GM12878 (cell line): ENCODE measurements around the gene RAD51B. TPM values are rescaled to one million over a fixed set of nuclear protein-coding genes. Genes with fewer than 3 reads are reported as not detected.

Experiments
- ATAC-seq: fragments of 200-7000 bp; cut with Tn5 transposase; 3 replicates; pipeline ENCODE4 v1.9.1; 2020; ENCODE audit warnings: mild to moderate bottlenecking, moderate library complexity
- BruUV-seq: library from RNA; stranded (reverse); fragments of 400-500 nt; replicated peaks from 2 replicates; lab custom pipeline; 2021; lab: Mats Ljungman, UMichigan
- CTCF ChIA-PET: fragments of 300-600 bp; sonication (Branson Sonifier 250); formaldehyde crosslinking; extraction: SDS; loops from one replicate; lab custom pipeline; 2021; ENCODE audit warnings: inconsistent platforms; lab: Yijun Ruan, JAX
- POLR2A ChIA-PET: fragments of 350-600 bp; formaldehyde crosslinking; extraction: SDS; loops from one replicate; lab custom pipeline; 2021; ENCODE audit warnings: inconsistent platforms; lab: Charles Lee
- RAD21 ChIA-PET: fragments of 300-600 bp; sonication (Branson Sonifier 250); formaldehyde crosslinking; loops from one replicate; lab custom pipeline; 2023; ENCODE audit warnings: antibody characterized with exemption; ENCODE audit not compliant: unreplicated experiment; lab: Charles Lee
- SMC1A ChIA-PET: fragments of 300-600 bp; sonication (Branson Sonifier 250); formaldehyde crosslinking; loops from one replicate; lab custom pipeline; 2023; ENCODE audit not compliant: unreplicated experiment, uncharacterized antibody; lab: Charles Lee
- DNase-seq: peaks from one replicate; pipeline ENCODE4 v3.0.0-alpha.2; 2011; ENCODE audit warnings: low read depth, low spot score
- FAIRE-seq: peaks from 3 replicates; lab custom pipeline; 2011; peaks lifted over from hg19 to GRCh38; lab: Jason Lieb, UNC
- H2AFZ ChIP-seq: 2 replicates; pipeline ENCODE4 v1.6.0; 2011; ENCODE audit warnings: low read depth, low read length, control low read depth; ENCODE audit not compliant: control insufficient read depth
- H3K27ac ChIP-seq: 2 replicates; pipeline ENCODE4 v1.5.1; 2011; ENCODE audit warnings: control low read depth; ENCODE audit not compliant: control insufficient read depth, insufficient read depth
- H3K27me3 ChIP-seq, 2 experiments: replicated peaks in 1 of 2; 2 replicates each; pipeline versions ENCODE4 v1.6.0 to v1.6.1; 2011; ENCODE audit warnings: low read length in 1 of 2; ENCODE audit not compliant: control insufficient read depth in 2 of 2, insufficient read depth in 2 of 2
- H3K36me3 ChIP-seq, 2 experiments: 2 replicates each; pipeline ENCODE4 v1.5.1; 2011; ENCODE audit warnings: low read length in 1 of 2; ENCODE audit not compliant: control insufficient read depth in 2 of 2, insufficient read depth in 2 of 2
- H3K4me1 ChIP-seq: 2 replicates; pipeline ENCODE4 v1.6.1; 2011; ENCODE audit warnings: mild to moderate bottlenecking, low read length, moderate library complexity, mixed read lengths; ENCODE audit not compliant: control insufficient read depth, insufficient read depth
- H3K4me2 ChIP-seq: 2 replicates; pipeline ENCODE4 v1.6.0; 2011; ENCODE audit warnings: control low read depth; ENCODE audit not compliant: control insufficient read depth, insufficient read depth
- H3K4me3 ChIP-seq: fragments of 200-600 bp; sonication (generic); 2 replicates; pipeline ENCODE4 v1.5.1; 2016
- H3K79me2 ChIP-seq: 2 replicates; pipeline ENCODE4 v1.6.0; 2011; ENCODE audit warnings: low read length; ENCODE audit not compliant: control insufficient read depth, insufficient read depth
- H3K9ac ChIP-seq: 2 replicates; pipeline ENCODE4 v1.8.0; 2011; ENCODE audit warnings: low read length, control low read depth, mixed read lengths; ENCODE audit not compliant: control insufficient read depth, insufficient read depth
- H3K9me3 ChIP-seq: replicated peaks from 3 replicates; pipeline ENCODE4 v1.5.1; 2011; ENCODE audit warnings: mild to moderate bottlenecking, low read length; ENCODE audit not compliant: control insufficient read depth, insufficient read depth
- H4K20me1 ChIP-seq: 2 replicates; pipeline ENCODE4 v1.6.0; 2011; ENCODE audit not compliant: control insufficient read depth, insufficient read depth
- ASH2L ChIP-seq: fragments of 300-600, 200-600 bp; sonication (generic); IDR thresholded peaks from 2 replicates; pipeline ENCODE4 v1.6.1; 2017; ENCODE audit warnings: low read depth, mild to moderate bottlenecking, borderline replicate concordance
- ATF7 ChIP-seq: fragments of 450-650 bp; IDR thresholded peaks from 2 replicates; pipeline ENCODE4 v1.6.1; 2016; ENCODE audit warnings: low read depth, mild to moderate bottlenecking
- FOXK2 ChIP-seq: fragments of 450-650 bp; IDR thresholded peaks from 2 replicates; pipeline ENCODE4 v1.6.1; 2017; ENCODE audit warnings: mild to moderate bottlenecking, moderate library complexity
- HDGF ChIP-seq: fragments of 450-650 bp; IDR thresholded peaks from 2 replicates; pipeline ENCODE4 v1.6.1; 2016; ENCODE audit warnings: antibody characterized with exemption
- SMAD5 ChIP-seq: IDR thresholded peaks from 2 replicates; pipeline ENCODE4 v1.6.1; 2016; ENCODE audit warnings: antibody characterized with exemption, low read depth
- WGBS: methylation state at CpG from one replicate; pipeline ENCODE4 v1.1.6; 2016; ENCODE audit warnings: low lambda C conversion rate; ENCODE audit not compliant: insufficient replicate concordance, insufficient coverage; ENCODE audit errors: missing lambda C conversion rate; 5-methylcytosine and 5-hydroxymethylcytosine counted together
- in situ Hi-C: fragments of 300-500 bp; cut with MboI; formaldehyde crosslinking; loops from 9 replicates; pipeline ENCODE4 v1.14.3; 2018; ENCODE audit warnings: mixed read lengths
- intact Hi-C: fragments of 100-400 bp; cut with micrococcal nuclease; formaldehyde crosslinking; loops from one replicate; pipeline ENCODE4 v1.14.2; 2022; ENCODE audit not compliant: unreplicated experiment
- polyA plus RNA-seq, 11 experiments: library from polyadenylated mRNA; depleted of rRNA in 4 of 11; unstranded in 6 of 11; stranded (reverse) in 5 of 11; fragments of >200 nt; fragmentation: Nextera tagmentation in 4 of 11; fragmentation: Illumina TruSeq in 1 of 11; extraction: Ambion mirVana in 4 of 11; extraction: Trizol in 1 of 11; gene quantifications; 1 replicate in 1 of 11; 2 replicates in 10 of 11; pipeline versions ENCODE4 v1.2.1 to v1.2.3, GENCODE V29; 2011 to 2016; ENCODE audit warnings: inconsistent platforms in 2 of 11, missing spikeins in 2 of 11, low read depth in 1 of 11
- total RNA-seq, 4 experiments: library from RNA; depleted of rRNA in 3 of 4; stranded (reverse); fragments of >200 nt in 3 of 4; fragmentation: Illumina TruSeq in 1 of 4; extraction: Trizol in 1 of 4; gene quantifications; 2 replicates each; pipeline versions ENCODE4 v1.2.1 to v1.2.3, GENCODE V29; 2013 to 2021
- TF ChIP-seq, protein P1 (sequence below): fragments of 450-650 bp; IDR thresholded peaks from 2 replicates; pipeline ENCODE4 v1.6.1; 2018; ENCODE audit warnings: borderline replicate concordance, mild to moderate bottlenecking; ENCODE audit not compliant: partially characterized antibody

The RAD51B gene
- total and polyA plus RNA-seq, 10 of the 15 experiments (the other 5 are each of a cell fraction or from before 2014, with no cell fraction given): 9.8 to 26.8 (median 21.3) TPM

DNA sequence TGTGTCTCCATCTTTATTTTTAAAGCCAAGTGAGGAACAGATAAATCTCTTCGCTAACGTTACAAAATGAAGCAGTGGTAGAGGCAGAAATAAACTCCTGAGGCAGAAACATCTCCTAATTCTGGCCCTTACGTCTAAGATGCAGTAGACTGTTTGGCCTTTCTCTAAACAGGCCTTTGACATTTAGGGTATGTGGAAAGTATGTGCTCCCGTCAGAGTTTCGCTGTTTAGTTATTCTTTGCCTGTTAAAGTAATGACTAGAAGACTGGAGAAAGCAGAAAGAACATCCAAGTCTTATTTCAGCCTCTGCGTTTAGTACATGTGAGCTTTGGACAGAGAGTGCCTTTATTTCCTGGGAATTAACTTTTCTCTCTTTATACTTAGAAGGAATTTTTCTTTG lies 216.6 kb downstream of the RAD51B start:
- Histone ChIP-seq H3K36me3 (no peaks in the 10 kb centered on the region), H3K9me3 (no peaks in the 10 kb centered on the region), H3K27ac (no peak overlapping the region), H3K4me2 (no peak overlapping the region), H4K20me1 (no peaks in the 10 kb centered on the region), H3K4me1 (no peaks in the 10 kb centered on the region), H3K9ac (no peak overlapping the region), H3K4me3 (no peak overlapping the region), H2AFZ (no peak overlapping the region), H3K27me3 (no peaks in the 10 kb centered on the region), H3K79me2 (no peaks in the 10 kb centered on the region)
- no peak for DNase-seq
- intact Hi-C loops (no loop called here), in situ Hi-C loops (no loop called here)
- TF ChIP-seq HDGF (no peak), SMAD5 (no peak), ASH2L (no peak), FOXK2 (no peak), ATF7 (no peak)
- TF ChIP-seq, protein P1, sequence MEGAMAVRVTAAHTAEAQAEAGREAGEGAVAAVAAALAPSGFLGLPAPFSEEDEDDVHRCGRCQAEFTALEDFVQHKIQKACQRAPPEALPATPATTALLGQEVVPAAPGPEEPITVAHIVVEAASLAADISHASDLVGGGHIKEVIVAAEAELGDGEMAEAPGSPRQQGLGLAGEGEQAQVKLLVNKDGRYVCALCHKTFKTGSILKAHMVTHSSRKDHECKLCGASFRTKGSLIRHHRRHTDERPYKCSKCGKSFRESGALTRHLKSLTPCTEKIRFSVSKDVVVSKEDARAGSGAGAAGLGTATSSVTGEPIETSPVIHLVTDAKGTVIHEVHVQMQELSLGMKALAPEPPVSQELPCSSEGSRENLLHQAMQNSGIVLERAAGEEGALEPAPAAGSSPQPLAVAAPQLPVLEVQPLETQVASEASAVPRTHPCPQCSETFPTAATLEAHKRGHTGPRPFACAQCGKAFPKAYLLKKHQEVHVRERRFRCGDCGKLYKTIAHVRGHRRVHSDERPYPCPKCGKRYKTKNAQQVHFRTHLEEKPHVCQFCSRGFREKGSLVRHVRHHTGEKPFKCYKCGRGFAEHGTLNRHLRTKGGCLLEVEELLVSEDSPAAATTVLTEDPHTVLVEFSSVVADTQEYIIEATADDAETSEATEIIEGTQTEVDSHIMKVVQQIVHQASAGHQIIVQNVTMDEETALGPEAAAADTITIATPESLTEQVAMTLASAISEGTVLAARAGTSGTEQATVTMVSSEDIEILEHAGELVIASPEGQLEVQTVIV: no peak
- CTCF ChIA-PET: interaction anchor here (1.2 kb wide), 1 partner anchor 11 kb away, joined by 3 read pairs; no protein-coding TSS in a partner anchor
- no TSS peak for BruUV-seq
- ATAC-seq: no peak
- no peak for FAIRE-seq
- POLR2A ChIA-PET: interaction anchor here (0.7 to 1.0 kb wide), 2 partner anchors 9 kb away, joined by 3 read pairs; no protein-coding TSS in a partner anchor
- RAD21 ChIA-PET: no interaction called here
- SMC1A ChIA-PET: interaction anchor here (0.8 kb wide), 1 partner anchor 56 kb away, joined by 3 read pairs; no protein-coding TSS in a partner anchor
- WGBS: 93% methylated on average over 6 of the region's 6 CpGs
